Astrocyte (in vitro differentiated cells and primary cell): ENCODE measurements around the gene EIF3K. TPM values are rescaled to one million over a fixed set of nuclear protein-coding genes. Genes with fewer than 3 reads are reported as not detected.

Experiments used
- DNase-seq: peaks from one replicate; pipeline ENCODE4 v3.0.0-alpha.2; 2010; ENCODE audit warnings: low read depth
- FAIRE-seq: peaks from 2 replicates; lab custom pipeline; 2011; peaks lifted over from hg19 to GRCh38; lab: Jason Lieb, UNC
- H2AFZ ChIP-seq: 2 replicates; pipeline ENCODE4 v1.6.0; 2012; ENCODE audit warnings: low read depth, low read length, inconsistent platforms
- H3K27ac ChIP-seq: 2 replicates; pipeline ENCODE4 v1.5.1; 2011; ENCODE audit warnings: low read depth, low read length, inconsistent platforms
- H3K27me3 ChIP-seq: 2 replicates; pipeline ENCODE4 v1.6.0; 2011; ENCODE audit warnings: low read length, inconsistent platforms; ENCODE audit not compliant: insufficient read depth
- H3K36me3 ChIP-seq: 2 replicates; pipeline ENCODE4 v1.5.1; 2011; ENCODE audit warnings: low read length, inconsistent platforms; ENCODE audit not compliant: insufficient read depth
- H3K4me1 ChIP-seq: 2 replicates; pipeline ENCODE4 v1.5.1; 2011; ENCODE audit warnings: low read length, inconsistent platforms; ENCODE audit not compliant: insufficient read depth
- H3K4me2 ChIP-seq: 2 replicates; pipeline ENCODE4 v1.6.0; 2012; ENCODE audit warnings: low read length, inconsistent platforms
- H3K4me3 ChIP-seq: 2 replicates; pipeline ENCODE4 v1.5.1; 2011; ENCODE audit warnings: low read depth, mild to moderate bottlenecking, low read length, inconsistent platforms; ENCODE audit not compliant: insufficient read depth
- H3K79me2 ChIP-seq: 2 replicates; pipeline ENCODE4 v1.6.0; 2012; ENCODE audit warnings: mild to moderate bottlenecking, low read length, inconsistent platforms; ENCODE audit not compliant: insufficient read depth
- H3K9ac ChIP-seq: 2 replicates; pipeline ENCODE4 v1.6.0; 2012; ENCODE audit warnings: mild to moderate bottlenecking, low read length, inconsistent platforms
- H3K9me3 ChIP-seq: 2 replicates; pipeline ENCODE4 v1.5.1; 2012; ENCODE audit warnings: low read depth, mild to moderate bottlenecking, low read length, inconsistent platforms; ENCODE audit not compliant: insufficient read depth
- H4K20me1 ChIP-seq: 2 replicates; pipeline ENCODE4 v1.6.0; 2012; ENCODE audit warnings: low read length, inconsistent platforms; ENCODE audit not compliant: insufficient read depth
- H3K27ac Mint-ChIP-seq: one replicate; pipeline ENCODE4 v1.8.0; 2021; ENCODE audit warnings: mild to moderate bottlenecking, mixed read lengths; ENCODE audit not compliant: unreplicated experiment
- H3K27me3 Mint-ChIP-seq: one replicate; pipeline ENCODE4 v1.8.0; 2021; ENCODE audit warnings: low read depth, mixed read lengths; ENCODE audit not compliant: unreplicated experiment
- H3K36me3 Mint-ChIP-seq: one replicate; pipeline ENCODE4 v1.8.0; 2021; ENCODE audit warnings: low read depth, mixed read lengths; ENCODE audit not compliant: unreplicated experiment
- H3K4me1 Mint-ChIP-seq: one replicate; pipeline ENCODE4 v1.8.0; 2021; ENCODE audit warnings: low read depth, mixed read lengths; ENCODE audit not compliant: unreplicated experiment
- H3K4me3 Mint-ChIP-seq: one replicate; pipeline ENCODE4 v1.8.0; 2021; ENCODE audit warnings: mild to moderate bottlenecking, moderate library complexity, mixed read lengths; ENCODE audit not compliant: unreplicated experiment
- H3K9me3 Mint-ChIP-seq: one replicate; pipeline ENCODE4 v1.8.0; 2021; ENCODE audit warnings: mild to moderate bottlenecking, mixed read lengths; ENCODE audit not compliant: unreplicated experiment
- CTCF ChIP-seq: IDR thresholded peaks from 2 replicates; pipeline ENCODE4 v1.5.1; 2011; ENCODE audit warnings: low read depth, mild to moderate bottlenecking, inconsistent platforms, low read length, moderate library complexity; ENCODE audit not compliant: insufficient read depth
- EZH2 ChIP-seq: IDR thresholded peaks from 2 replicates; pipeline ENCODE4 v1.6.1; 2012; ENCODE audit warnings: mild to moderate bottlenecking, low read length, inconsistent platforms; ENCODE audit not compliant: insufficient read depth
- total RNA-seq: library from RNA; stranded (reverse); gene quantifications from 2 replicates; pipeline ENCODE4 v1.2.1, GENCODE V29; 2021

The EIF3K gene
- total RNA-seq, 1 donor from 2014 or later = 229 TPM

- Histone ChIP-seq H3K79me2 (peaks cover 22% of the 10 kb centered on the region), H3K9ac (no peak overlapping the region), H3K36me3 (peaks cover 6% of the 10 kb centered on the region), H3K27ac (no peak overlapping the region), H3K9me3 (no peaks in the 10 kb centered on the region), H3K4me2 (no peak overlapping the region), H3K4me1 (peaks cover 15% of the 10 kb centered on the region), H2AFZ (no peak overlapping the region), H4K20me1 (peaks cover 10% of the 10 kb centered on the region), H3K4me3 (no peak overlapping the region), H3K27me3 (no peaks in the 10 kb centered on the region)
- Mint-ChIP-seq H3K4me3 (peak overlapping the region; percentile 36), H3K9me3 (no peaks in the 10 kb centered on the region), H3K27me3 (peaks cover under 1% of the 10 kb centered on the region), H3K36me3 (peaks cover 3% of the 10 kb centered on the region), H3K27ac (no peak overlapping the region), H3K4me1 (peaks cover 8% of the 10 kb centered on the region)
- FAIRE-seq (no peak), DNase-seq (no peak)
- TF ChIP-seq CTCF (no peak), EZH2 (no peak)
These were observed 2.7 kb upstream of the EIF3K start for GRCh38 chr19:38616265-38616664.

GRCh38 chr19:38617283-38617763, 1.7 kb upstream of the EIF3K start:
- DNase-seq = no peak
- H3K36me3 Mint-ChIP-seq = peaks cover 3% of the 10 kb centered on the region
- Histone ChIP-seq H3K9ac (no peak overlapping the region), H3K79me2 (peaks cover 26% of the 10 kb centered on the region), H3K4me3 (no peak overlapping the region), H3K9me3 (no peaks in the 10 kb centered on the region), H4K20me1 (peaks cover 16% of the 10 kb centered on the region), H3K36me3 (peaks cover 10% of the 10 kb centered on the region), H3K4me2 (no peak overlapping the region), H3K27ac (no peak overlapping the region), H2AFZ (peak overlapping the region; percentile 56), H3K4me1 (peaks cover 15% of the 10 kb centered on the region), H3K27me3 (no peaks in the 10 kb centered on the region)
- FAIRE-seq = no peak
- no peak for TF ChIP-seq CTCF
- TF ChIP-seq EZH2 = no peak
- H3K27me3 Mint-ChIP-seq = no peaks in the 10 kb centered on the region
- H3K9me3 Mint-ChIP-seq = no peaks in the 10 kb centered on the region
- no peak overlapping the region for H3K4me3 Mint-ChIP-seq
- H3K4me1 Mint-ChIP-seq = peaks cover 8% of the 10 kb centered on the region
- no peak overlapping the region for H3K27ac Mint-ChIP-seq

GRCh38 chr19:38617764-38618589, 1.0 kb upstream of the EIF3K start, which contains the start of gene MAP4K1:
MAP4K1 (minus strand) TSS chr19:38617953; CDS start chr19:38617895, 58 bp downstream.
- Mint-ChIP-seq H3K27me3 (no peaks in the 10 kb centered on the region), H3K9me3 (no peaks in the 10 kb centered on the region), H3K36me3 (peaks cover 3% of the 10 kb centered on the region), H3K4me1 (peaks cover 8% of the 10 kb centered on the region), H3K4me3 (peak within 1 kb of the TSS; percentile 100), H3K27ac (peak within 1 kb of the TSS; percentile 99)
- Histone ChIP-seq H3K9ac (peak within 1 kb of the TSS; percentile 98), H3K36me3 (peaks cover 10% of the 10 kb centered on the region), H3K9me3 (no peaks in the 10 kb centered on the region), H3K4me2 (peak within 1 kb of the TSS; percentile 99), H3K27me3 (no peaks in the 10 kb centered on the region), H3K4me1 (peaks cover 15% of the 10 kb centered on the region), H4K20me1 (peaks cover 16% of the 10 kb centered on the region), H2AFZ (peak within 1 kb of the TSS; percentile 95), H3K79me2 (peaks cover 26% of the 10 kb centered on the region), H3K4me3 (peak within 1 kb of the TSS; percentile 100), H3K27ac (peak within 1 kb of the TSS; percentile 59)
- TF ChIP-seq EZH2 (no peak), CTCF (no peak)
- no peak for DNase-seq
- no peak for FAIRE-seq
